HG02840 (cell line): ENCODE data around the gene SIPA1L3.
"Not testable (repeated sequence)": the region's sequence is repeated elsewhere in the genome, so short reads cannot be mapped to it uniquely, and the experiment has no call there.

Experiments used
- ATAC-seq: cut with Tn5 transposase; IDR thresholded peaks from one replicate; pipeline ENCODE4 v1.9.1; 2021; ENCODE audit warnings: mild to moderate bottlenecking, moderate library complexity, moderate number of reproducible peaks; ENCODE audit not compliant: unreplicated experiment, low FRiP score

SIPA1L3 gene

GRCh38 chr19:38013913-38014580, 107.0 kb downstream of the SIPA1L3 start:
- no peak for ATAC-seq

GRCh38 chr19:38015216-38015615, 108.2 kb downstream of the SIPA1L3 start:
- no peak for ATAC-seq

- ATAC-seq = no peak
Observed at GRCh38 chr19:38015761-38016160, 108.8 kb downstream of the SIPA1L3 start.

- ATAC-seq = no peak
Observed at GRCh38 chr19:38017401-38018151, 110.6 kb downstream of the SIPA1L3 start.

GRCh38 chr19:38018694-38019395, 111.8 kb downstream of the SIPA1L3 start:
- ATAC-seq = no peak

- no peak for ATAC-seq
Observed at GRCh38 chr19:38019396-38019724, 112.4 kb downstream of the SIPA1L3 start.

- ATAC-seq = no peak
Observed at GRCh38 chr19:38020311-38020710, 113.3 kb downstream of the SIPA1L3 start.

- ATAC-seq = no peak
Observed at GRCh38 chr19:38021352-38021751, 114.3 kb downstream of the SIPA1L3 start.

- ATAC-seq = no peak
Observed at GRCh38 chr19:38022791-38023670, 116.0 kb downstream of the SIPA1L3 start.

- no peak for ATAC-seq
Observed at GRCh38 chr19:38023671-38024541, 116.9 kb downstream of the SIPA1L3 start.

- ATAC-seq = no peak
Observed at GRCh38 chr19:38024992-38025908, 118.2 kb downstream of the SIPA1L3 start.

- ATAC-seq = no peak
Observed at GRCh38 chr19:38025909-38026307, 118.9 kb downstream of the SIPA1L3 start.

GRCh38 chr19:38028913-38029510, 122.0 kb downstream of the SIPA1L3 start:
- ATAC-seq = no peak

GRCh38 chr19:38030001-38030400, 123.0 kb downstream of the SIPA1L3 start:
- ATAC-seq = not testable (repeated sequence)

GRCh38 chr19:38030686-38031422, 123.8 kb downstream of the SIPA1L3 start:
- no peak for ATAC-seq

- no peak for ATAC-seq
Observed at GRCh38 chr19:38031423-38031770, 124.4 kb downstream of the SIPA1L3 start.

GRCh38 chr19:38032151-38032550, 125.1 kb downstream of the SIPA1L3 start:
- no peak for ATAC-seq

- ATAC-seq = no peak
Observed at GRCh38 chr19:38032951-38033350, 125.9 kb downstream of the SIPA1L3 start.
